GM12878 (cell line): ENCODE data around the gene CACNA1H.

Source experiments
- CEBPB ChIP-seq, 2 experiments: fragments of 150-350 bp in 1 of 2; IDR thresholded peaks; 2 replicates each; pipeline ENCODE4 v1.6.1; 2012 to 2014; ENCODE audit warnings: low read depth in 2 of 2, low read length in 2 of 2, borderline replicate concordance in 1 of 2, inconsistent platforms in 1 of 2
- CREB1 ChIP-seq: IDR thresholded peaks from 2 replicates; pipeline ENCODE4 v1.6.1; 2012; ENCODE audit warnings: low read depth, mild to moderate bottlenecking, inconsistent platforms
- CTCF ChIP-seq, 3 experiments: IDR thresholded peaks in 2 of 3; conservative IDR thresholded peaks in 1 of 3; 2 replicates each; pipeline ENCODE4 v1.5.1; 2011; ENCODE audit warnings: low read depth in 3 of 3, low read length in 3 of 3, mild to moderate bottlenecking in 3 of 3, control low read depth in 2 of 3, moderate library complexity in 2 of 3, inconsistent platforms in 1 of 3, mixed read lengths in 1 of 3; ENCODE audit not compliant: control insufficient read depth in 2 of 3, insufficient read depth in 1 of 3; ENCODE audit errors: extremely low read depth in 1 of 3
- DPF2 ChIP-seq: fragments of 450-650 bp; IDR thresholded peaks from 2 replicates; pipeline ENCODE4 v1.6.1; 2017; ENCODE audit warnings: mild to moderate bottlenecking
- E2F4 ChIP-seq: IDR thresholded peaks from 2 replicates; pipeline ENCODE4 v1.6.1; 2012; ENCODE audit warnings: low read depth, low read length, improper control_type of control experiment
- JUNB ChIP-seq: IDR thresholded peaks from 2 replicates; pipeline ENCODE4 v1.6.1; 2016; ENCODE audit warnings: antibody characterized with exemption, mild to moderate bottlenecking
- POLR2A ChIP-seq: IDR thresholded peaks from 2 replicates; pipeline ENCODE4 v1.6.1; 2011; ENCODE audit warnings: low read depth, mild to moderate bottlenecking, low read length
- SIN3A ChIP-seq: IDR thresholded peaks from 2 replicates; pipeline ENCODE4 v1.6.1; 2012; ENCODE audit warnings: low read depth, low read length, improper control_type of control experiment
- TBL1XR1 ChIP-seq: IDR thresholded peaks from 2 replicates; pipeline ENCODE4 v1.6.1; 2012; ENCODE audit warnings: low read depth, low read length, improper control_type of control experiment
- TF ChIP-seq, protein P1 (sequence below): IDR thresholded peaks from 2 replicates; pipeline ENCODE4 v1.6.1; 2012; ENCODE audit warnings: low read depth, low read length, improper control_type of control experiment

DNA sequence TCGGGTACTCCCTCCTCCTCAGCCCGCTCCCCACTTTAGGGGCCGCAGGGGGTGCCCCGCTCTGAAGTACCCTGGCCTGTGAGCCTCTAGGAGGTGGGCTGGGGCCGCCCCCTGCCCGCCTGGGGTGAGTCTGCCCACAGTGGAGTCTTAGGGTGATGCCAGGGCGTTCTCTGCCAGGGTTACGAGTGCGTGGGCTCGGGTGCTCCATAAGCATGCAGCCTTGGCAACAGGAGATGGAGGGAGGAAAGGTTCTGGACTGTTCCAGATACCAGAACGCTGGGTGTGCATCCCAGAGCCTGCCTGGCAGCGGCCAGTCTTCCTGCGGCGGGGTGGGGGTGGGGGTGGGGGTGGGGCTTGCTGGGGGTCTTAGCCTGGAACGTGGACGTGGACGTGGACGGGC is 15.9 kb downstream of the CACNA1H start:
- TF ChIP-seq CEBPB (IDR thresholded peaks at IDR 0.05; ENCODE audit: borderline replicate concordance in 1 of 2, low read depth in 2 of 2, low read length in 2 of 2) (no peak), POLR2A (no peak), DPF2 (no peak), E2F4 (no peak), CTCF (IDR thresholded peaks at IDR 0.05 in 2 of 3, conservative IDR thresholded peaks at IDR 0.05 in 1 of 3; ENCODE audit: control insufficient read depth in 2 of 3, extremely low read depth in 1 of 3, insufficient read depth in 1 of 3, low read depth in 3 of 3, low read length in 3 of 3) (no peak), JUNB (no peak), CREB1 (no peak), SIN3A (no peak), TBL1XR1 (no peak)
- TF ChIP-seq, protein P1, sequence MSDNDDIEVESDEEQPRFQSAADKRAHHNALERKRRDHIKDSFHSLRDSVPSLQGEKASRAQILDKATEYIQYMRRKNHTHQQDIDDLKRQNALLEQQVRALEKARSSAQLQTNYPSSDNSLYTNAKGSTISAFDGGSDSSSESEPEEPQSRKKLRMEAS, result no peak
